Activated CD8-positive, alpha-beta T cell treated with anti-CD3 and anti-CD28 coated beads for 36 hours (primary cell): Measurements from ENCODE around the gene GPANK1. TPM values are rescaled to one million over a fixed set of nuclear protein-coding genes. Genes with fewer than 3 reads are reported as not detected.

Experiments used
- ATAC-seq: fragments of 200-7000 bp; cut with Tn5 transposase; one replicate; pipeline ENCODE4 v1.10.0; 2021; ENCODE audit warnings: mild to moderate bottlenecking, moderate library complexity
- CTCF ChIA-PET: fragments of 350-600 bp; sonication (Branson Sonifier 250); formaldehyde crosslinking; loops from one replicate; lab custom pipeline; 2021; ENCODE audit warnings: antibody characterized with exemption; lab: Charles Lee
- POLR2A ChIA-PET: fragments of 350-600 bp; sonication (Branson Sonifier 250); formaldehyde crosslinking; loops from one replicate; lab custom pipeline; 2021; ENCODE audit warnings: antibody characterized with exemption; lab: Charles Lee
- DNase-seq: peaks from one replicate; pipeline ENCODE4 v3.0.0-alpha.2; 2020
- H3K27ac Mint-ChIP-seq: one replicate; pipeline ENCODE4 v1.8.0; 2021; ENCODE audit warnings: mild to moderate bottlenecking, mixed read lengths
- H3K27me3 Mint-ChIP-seq: one replicate; pipeline ENCODE4 v1.8.0; 2021; ENCODE audit warnings: mixed read lengths
- H3K36me3 Mint-ChIP-seq: one replicate; pipeline ENCODE4 v1.8.0; 2021; ENCODE audit warnings: low read depth, mixed read lengths
- H3K4me1 Mint-ChIP-seq: one replicate; pipeline ENCODE4 v1.8.0; 2021; ENCODE audit warnings: low read depth, mixed read lengths
- H3K4me3 Mint-ChIP-seq: one replicate; pipeline ENCODE4 v1.8.0; 2021; ENCODE audit warnings: mild to moderate bottlenecking, moderate library complexity, mixed read lengths
- H3K9me3 Mint-ChIP-seq: one replicate; pipeline ENCODE4 v1.8.0; 2021; ENCODE audit warnings: mixed read lengths
- CTCF ChIP-seq: fragments of 200-600 bp; IDR thresholded peaks from one replicate; pipeline ENCODE4 v1.8.0; 2022; ENCODE audit warnings: antibody characterized with exemption, mild to moderate bottlenecking
- intact Hi-C: fragments of 100-400 bp; cut with micrococcal nuclease; formaldehyde crosslinking; loops from one replicate; pipeline ENCODE4 v1.10.0; 2022
- total RNA-seq, 2 experiments: library from RNA; stranded (reverse); gene quantifications; one replicate each; pipeline ENCODE4 v1.2.3, GENCODE V29; 2021

The GPANK1 gene
- total RNA-seq, 2 experiments from 2014 or later, result 29.4 to 30.9 TPM

DNA sequence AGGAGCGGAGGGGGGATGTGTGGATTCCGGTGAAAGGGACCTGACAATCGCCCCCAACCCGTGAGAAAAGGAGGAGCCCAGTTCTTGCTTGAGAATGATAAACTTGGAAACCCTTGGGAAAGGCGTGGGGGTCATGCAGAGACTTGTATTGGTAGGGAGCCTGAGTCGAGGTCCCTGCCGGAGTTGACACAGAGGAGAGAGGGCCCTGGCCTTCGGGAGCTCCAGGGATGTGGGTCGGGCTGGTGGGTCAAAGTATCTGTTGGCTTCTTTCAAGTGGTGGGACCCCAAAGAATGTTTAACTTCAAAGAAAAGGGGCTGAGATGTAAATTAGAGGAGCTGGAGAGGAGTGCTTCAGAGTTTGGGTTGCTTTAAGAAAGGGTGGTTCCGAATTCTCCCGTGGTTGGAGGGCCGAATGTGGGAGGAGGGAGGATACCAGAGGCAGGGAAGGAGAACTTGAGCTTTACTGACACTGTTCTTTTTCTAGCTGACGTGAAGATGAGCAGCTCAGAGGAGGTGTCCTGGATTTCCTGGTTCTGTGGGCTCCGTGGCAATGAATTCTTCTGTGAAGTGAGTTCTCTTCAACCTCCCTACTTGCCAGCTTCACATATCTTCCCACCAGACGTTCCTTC is 1.7 kb upstream of the GPANK1 start:
- intact Hi-C loops, result loop anchor here (10.0 kb wide), 2 partner anchors 122 to 168 kb away; partner anchors contain the start of genes ATP6V1G2, DDX39B and NFKBIL1
- DNase-seq (no peak), ATAC-seq (no peak)
- Mint-ChIP-seq H3K36me3 (peaks cover 82% of the 10 kb centered on the region), H3K9me3 (no peaks in the 10 kb centered on the region), H3K4me3 (peak overlapping the region; percentile 98), H3K27ac (peak overlapping the region; percentile 97), H3K27me3 (no peaks in the 10 kb centered on the region), H3K4me1 (peaks cover 54% of the 10 kb centered on the region)
- ChIA-PET POLR2A (interaction anchor here (0.5 to 8.5 kb wide), 10 partner anchors 12 to 172 kb away, joined by 3 to 160 read pairs (median 4); partner anchors contain the start of genes ABHD16A, APOM, BAG6 and DDX39B), CTCF (interaction anchor here (0.7 to 0.9 kb wide), 2 partner anchors 71 to 173 kb away, joined by 3 read pairs; no protein-coding TSS in a partner anchor)
- TF ChIP-seq CTCF, result no peak

- H3K27me3 Mint-ChIP-seq, result no peaks in the 10 kb centered on the region
- no peak for TF ChIP-seq CTCF
- intact Hi-C loops, result loop anchor here (2.0 to 10.0 kb wide), 3 partner anchors 45 to 169 kb away; partner anchors contain the start of genes ATP6V1G2, DDX39B, NFKBIL1 and PRRC2A
- ATAC-seq (peak; percentile 88), DNase-seq (peak; percentile 99)
- peak within 1 kb of the TSS; percentile 97 for H3K27ac Mint-ChIP-seq
- peaks cover 61% of the 10 kb centered on the region for H3K4me1 Mint-ChIP-seq
- POLR2A ChIA-PET, result interaction anchor here (0.6 to 8.5 kb wide), 26 partner anchors 7 to 198 kb away, joined by 3 to 160 read pairs (median 4); partner anchors contain the start of genes ABHD16A, APOM, BAG6 and DDX39B
- no peaks in the 10 kb centered on the region for H3K9me3 Mint-ChIP-seq
- peaks cover 83% of the 10 kb centered on the region for H3K36me3 Mint-ChIP-seq
- peak within 1 kb of the TSS; percentile 98 for H3K4me3 Mint-ChIP-seq
- CTCF ChIA-PET, result interaction anchor here (0.9 to 2.8 kb wide), 3 partner anchors 13 to 73 kb away, joined by 3 to 16 read pairs (median 3); partner anchors contain the start of genes ABHD16A and BAG6
These were observed 922 bp upstream of the GPANK1 start, which contains the start of gene CSNK2B for GRCh38 chr6:31665501-31666336. TSS of gene CSNK2B (plus strand) at chr6:31666080. CDS start at chr6:31666832, 752 bp downstream.

DNA sequence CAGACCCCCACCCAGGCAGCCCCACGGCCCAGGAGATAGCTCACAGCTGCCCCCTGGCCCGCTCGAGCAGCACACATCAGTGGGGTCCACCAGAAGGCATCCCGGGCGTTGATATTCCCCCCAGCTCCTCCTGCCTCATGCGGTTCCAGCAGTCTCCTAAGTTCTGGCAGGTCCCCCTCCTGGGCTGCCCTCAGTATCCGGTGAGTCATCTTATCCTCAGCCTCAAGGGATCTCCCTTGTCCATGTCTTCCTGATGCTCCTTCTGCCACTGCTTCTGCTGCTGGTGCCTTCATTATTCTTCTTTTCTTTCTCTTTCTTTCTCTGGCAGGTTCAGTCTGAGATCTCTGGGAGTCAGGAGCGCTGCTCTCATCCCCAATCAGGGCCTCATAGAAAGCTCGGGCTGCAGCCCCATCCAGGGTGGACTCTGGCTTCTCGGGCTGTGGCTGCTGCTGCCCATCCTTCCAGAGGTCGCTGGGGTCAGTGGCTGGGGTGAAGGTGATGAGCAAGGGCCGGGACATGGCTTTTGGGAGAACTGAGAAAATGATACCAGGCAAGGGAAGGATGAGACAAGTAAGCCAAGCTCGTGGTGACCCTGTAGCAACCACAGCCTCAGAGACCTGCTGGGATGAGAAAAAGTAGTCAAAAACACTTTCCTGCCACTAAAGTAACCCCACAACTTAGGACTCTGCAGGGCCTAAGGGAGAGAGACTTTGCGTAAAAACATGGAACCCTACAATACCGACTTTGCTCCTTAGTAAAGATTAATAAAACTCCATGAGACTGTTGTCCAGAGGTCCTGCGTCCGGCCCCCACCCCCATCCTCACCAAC is 622 bp downstream of the GPANK1 start:
- no peak for DNase-seq

More for the DNA sequence above, 622 bp downstream of the GPANK1 start:
- peak overlapping the region; percentile 98 for H3K4me3 Mint-ChIP-seq
- H3K9me3 Mint-ChIP-seq, result no peaks in the 10 kb centered on the region
- H3K27ac Mint-ChIP-seq, result peak overlapping the region; percentile 97
- peaks cover 67% of the 10 kb centered on the region for H3K4me1 Mint-ChIP-seq
- ChIA-PET CTCF (interaction anchor here (0.7 to 2.8 kb wide), 7 partner anchors 11 to 166 kb away, joined by 3 to 16 read pairs (median 3); partner anchors contain the start of genes ABHD16A and BAG6), POLR2A (interaction anchor here (0.8 to 8.5 kb wide), 36 partner anchors 9 to 1308 kb away, joined by 3 to 160 read pairs (median 4); partner anchors contain the start of genes ABHD16A, APOM, BAG6 and DDX39B)
- ATAC-seq, result no peak
- intact Hi-C loops, result loop anchor here (2.0 to 10.0 kb wide), 3 partner anchors 43 to 171 kb away; partner anchors contain the start of genes ATP6V1G2, DDX39B, NFKBIL1 and PRRC2A
- peaks cover 82% of the 10 kb centered on the region for H3K36me3 Mint-ChIP-seq
- no peaks in the 10 kb centered on the region for H3K27me3 Mint-ChIP-seq
- no peak for TF ChIP-seq CTCF
